Stimulated activated naive CD8-positive, alpha-beta T cell treated with anti-CD3 and anti-CD28 coated beads, Interleukin-15, Interleukin-2, amounts not matched to agents 100 U/mL and 50 U/mL, for 24 hours (primary cell): ENCODE measurements around the gene EIF2S2.
"Not testable (repeated sequence)": the region's sequence is repeated elsewhere in the genome, so short reads cannot be mapped to it uniquely, and the experiment has no call there.

ENCODE experiments used
- ATAC-seq: fragments of 150-1000 bp; cut with Tn5 transposase; one replicate; pipeline ENCODE4 v1.10.0; 2021
- DNase-seq: peaks from one replicate; pipeline ENCODE4 v3.0.0; 2021

Gene EIF2S2

GRCh38 chr20:34111702-34112599 is at the start of gene EIF2S2:
Gene EIF2S2, minus strand, starts transcription at chr20:34112243. Its CDS starts 133 bp downstream, at chr20:34112110.
- DNase-seq (peak; percentile 93), ATAC-seq (peak; percentile 90)

- not testable (repeated sequence) for ATAC-seq, DNase-seq
Observed at GRCh38 chr20:34157697-34158096, 45.7 kb upstream of the EIF2S2 start.

- no peak for DNase-seq
- no peak for ATAC-seq
Observed at GRCh38 chr20:34155836-34156235, 43.8 kb upstream of the EIF2S2 start.

- ATAC-seq, DNase-seq: not testable (repeated sequence)
Observed at GRCh38 chr20:34153169-34153568, 41.1 kb upstream of the EIF2S2 start.

- not testable (repeated sequence) for ATAC-seq
Observed at GRCh38 chr20:34152073-34152472, 40.0 kb upstream of the EIF2S2 start.

GRCh38 chr20:34150306-34151000 is 38.4 kb upstream of the EIF2S2 start:
- no peak for DNase-seq
- ATAC-seq, result no peak

More at GRCh38 chr20:34152073-34152472, 40.0 kb upstream of the EIF2S2 start:
- DNase-seq, result not testable (repeated sequence)

GRCh38 chr20:34145280-34145819 is 33.3 kb upstream of the EIF2S2 start:
- ATAC-seq, result no peak
- no peak for DNase-seq

GRCh38 chr20:34143951-34144350 is 31.9 kb upstream of the EIF2S2 start:
- no peak for DNase-seq
- ATAC-seq, result no peak

GRCh38 chr20:34142121-34142520 is 30.1 kb upstream of the EIF2S2 start:
- ATAC-seq, result no peak
- DNase-seq, result no peak

GRCh38 chr20:34141293-34141692 is 29.2 kb upstream of the EIF2S2 start:
- ATAC-seq, result no peak
- DNase-seq, result no peak

GRCh38 chr20:34135525-34136275 is 23.7 kb upstream of the EIF2S2 start:
- not testable (repeated sequence) for ATAC-seq, DNase-seq

GRCh38 chr20:34133365-34133860 is 21.4 kb upstream of the EIF2S2 start:
- not testable (repeated sequence) for ATAC-seq, DNase-seq

GRCh38 chr20:34132943-34133342 is 20.9 kb upstream of the EIF2S2 start:
- not testable (repeated sequence) for DNase-seq, ATAC-seq

GRCh38 chr20:34132491-34132890 is 20.4 kb upstream of the EIF2S2 start:
- not testable (repeated sequence) for DNase-seq, ATAC-seq

- no peak for ATAC-seq
- DNase-seq, result no peak
Observed at GRCh38 chr20:34131491-34131890, 19.4 kb upstream of the EIF2S2 start.

GRCh38 chr20:34129518-34130162 is 17.6 kb upstream of the EIF2S2 start:
- ATAC-seq, result peak; percentile 88
- DNase-seq, result peak; percentile 49

- ATAC-seq (no peak), DNase-seq (no peak)
Observed at GRCh38 chr20:34127792-34128191, 15.7 kb upstream of the EIF2S2 start.

- ATAC-seq, result peak; percentile 80
- no peak for DNase-seq
Observed at GRCh38 chr20:34124469-34125249, 12.6 kb upstream of the EIF2S2 start.

- no peak for ATAC-seq
- DNase-seq, result no peak
Observed at GRCh38 chr20:34123309-34123708, 11.3 kb upstream of the EIF2S2 start.

GRCh38 chr20:34122274-34122980 is 10.4 kb upstream of the EIF2S2 start:
- DNase-seq, result no peak
- ATAC-seq, result no peak
